ENCODE data around the gene SPTLC2.
A peak's percentile ranks its signal among the peaks of the same experiment; 100 is the strongest.
"Not testable (repeated sequence)": the region's sequence is repeated elsewhere in the genome, so short reads cannot be mapped to it uniquely, and the experiment has no call there.

The SPTLC2 gene, protein sequence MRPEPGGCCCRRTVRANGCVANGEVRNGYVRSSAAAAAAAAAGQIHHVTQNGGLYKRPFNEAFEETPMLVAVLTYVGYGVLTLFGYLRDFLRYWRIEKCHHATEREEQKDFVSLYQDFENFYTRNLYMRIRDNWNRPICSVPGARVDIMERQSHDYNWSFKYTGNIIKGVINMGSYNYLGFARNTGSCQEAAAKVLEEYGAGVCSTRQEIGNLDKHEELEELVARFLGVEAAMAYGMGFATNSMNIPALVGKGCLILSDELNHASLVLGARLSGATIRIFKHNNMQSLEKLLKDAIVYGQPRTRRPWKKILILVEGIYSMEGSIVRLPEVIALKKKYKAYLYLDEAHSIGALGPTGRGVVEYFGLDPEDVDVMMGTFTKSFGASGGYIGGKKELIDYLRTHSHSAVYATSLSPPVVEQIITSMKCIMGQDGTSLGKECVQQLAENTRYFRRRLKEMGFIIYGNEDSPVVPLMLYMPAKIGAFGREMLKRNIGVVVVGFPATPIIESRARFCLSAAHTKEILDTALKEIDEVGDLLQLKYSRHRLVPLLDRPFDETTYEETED

GRCh38 chr14:77616454-77617229 is at the start of gene SPTLC2:
Gene SPTLC2, minus strand, starts transcription at chr14:77616637. Its CDS starts 58 bp downstream, at chr14:77616579.
- DNase-seq, result peak; percentile 99

- no peak for DNase-seq
Measured at GRCh38 chr14:77663293-77663692, 46.9 kb upstream of the SPTLC2 start.

- not testable (repeated sequence) for DNase-seq
Measured at GRCh38 chr14:77661562-77661961, 45.1 kb upstream of the SPTLC2 start.

- DNase-seq, result peak; percentile 69
Measured at GRCh38 chr14:77660754-77661153, 44.3 kb upstream of the SPTLC2 start.

- DNase-seq, result no peak
Measured at GRCh38 chr14:77659831-77660230, 43.4 kb upstream of the SPTLC2 start.

GRCh38 chr14:77657280-77657679 is 40.8 kb upstream of the SPTLC2 start:
- no peak for DNase-seq

DNA sequence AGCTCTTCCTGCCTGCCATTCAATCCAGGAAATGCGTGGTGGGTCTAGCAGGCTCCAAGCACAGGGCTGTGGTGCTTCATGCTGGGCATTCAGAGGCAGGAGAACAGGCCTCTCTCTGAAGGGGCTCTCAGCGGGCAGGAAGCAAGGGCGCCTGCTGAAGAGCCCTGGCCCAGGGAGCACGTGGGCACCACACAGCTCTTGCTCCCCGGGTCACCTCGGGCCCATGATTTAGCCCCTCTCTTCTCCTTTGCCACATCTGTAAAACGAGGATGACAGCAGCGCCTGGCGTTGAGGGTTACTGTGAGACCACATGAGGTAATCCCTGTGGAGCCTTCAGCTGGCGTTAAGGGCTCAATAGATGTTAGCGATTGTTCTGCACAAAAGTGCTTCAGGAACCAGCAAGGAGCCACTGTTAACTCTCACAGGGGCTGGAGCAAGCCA is 37.6 kb upstream of the SPTLC2 start:
- no peak for DNase-seq

DNA sequence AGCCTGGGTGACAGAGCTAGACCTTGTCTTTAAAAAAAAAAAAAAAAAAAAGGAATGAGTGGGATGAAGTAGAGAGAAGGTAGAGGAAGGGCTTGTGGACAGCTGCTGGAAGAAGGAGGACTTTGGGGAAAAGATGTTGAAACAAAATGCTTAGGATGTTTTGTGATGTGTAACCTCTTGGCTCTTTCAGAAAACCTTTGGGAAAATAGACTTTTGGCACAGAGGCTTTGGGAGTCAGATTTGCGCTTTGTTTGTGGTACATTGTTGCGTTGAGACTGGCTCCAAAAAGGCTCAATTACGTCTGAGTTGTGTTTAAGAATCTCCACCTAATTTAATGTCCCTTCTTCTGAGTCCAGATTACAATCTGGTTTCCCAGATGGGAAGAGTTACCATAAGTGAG is 32.9 kb upstream of the SPTLC2 start:
- no peak for DNase-seq

DNA sequence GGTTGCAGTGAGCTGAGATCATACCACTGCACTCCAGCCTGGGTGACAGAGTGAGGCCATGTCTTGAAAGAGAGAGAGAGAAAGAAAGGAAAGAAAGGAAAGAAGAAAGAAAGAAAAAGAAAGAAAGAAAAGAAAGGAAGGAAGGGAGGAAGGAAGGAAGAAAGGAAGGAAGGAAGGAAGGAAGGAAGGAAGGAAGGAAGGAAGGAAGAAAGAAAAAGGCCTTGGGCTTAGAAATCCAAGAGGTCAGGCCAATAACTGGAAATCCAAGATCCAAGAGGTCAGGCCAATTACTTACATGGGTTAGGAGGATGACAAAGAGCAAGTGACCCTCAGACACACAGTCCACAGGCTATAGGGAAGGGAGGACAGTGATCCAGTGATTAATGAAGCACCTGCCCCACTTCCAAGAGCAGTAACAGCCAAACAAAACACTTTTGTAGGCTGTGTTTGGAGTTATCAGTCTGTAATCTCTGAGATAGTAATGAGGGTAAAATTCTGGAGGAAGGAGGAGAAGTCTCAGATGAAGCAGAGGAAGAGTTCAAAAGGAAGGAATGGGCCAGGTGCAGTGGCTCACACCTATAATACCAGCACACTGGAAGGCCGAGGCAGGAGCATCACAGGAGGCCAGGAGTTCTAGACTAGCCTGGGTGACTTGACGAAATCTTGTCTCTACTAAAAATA is 32.2 kb upstream of the SPTLC2 start:
- DNase-seq, result no peak

- DNase-seq, result no peak
Measured at GRCh38 chr14:77647853-77648252, 31.4 kb upstream of the SPTLC2 start.

- DNase-seq, result no peak
Measured at GRCh38 chr14:77646907-77647306, 30.5 kb upstream of the SPTLC2 start.

GRCh38 chr14:77645520-77646230 is 29.2 kb upstream of the SPTLC2 start:
- no peak for DNase-seq

- DNase-seq, result no peak
Measured at GRCh38 chr14:77642407-77642806, 26.0 kb upstream of the SPTLC2 start.

GRCh38 chr14:77641534-77642341 is 25.3 kb upstream of the SPTLC2 start:
- DNase-seq, result no peak

DNA sequence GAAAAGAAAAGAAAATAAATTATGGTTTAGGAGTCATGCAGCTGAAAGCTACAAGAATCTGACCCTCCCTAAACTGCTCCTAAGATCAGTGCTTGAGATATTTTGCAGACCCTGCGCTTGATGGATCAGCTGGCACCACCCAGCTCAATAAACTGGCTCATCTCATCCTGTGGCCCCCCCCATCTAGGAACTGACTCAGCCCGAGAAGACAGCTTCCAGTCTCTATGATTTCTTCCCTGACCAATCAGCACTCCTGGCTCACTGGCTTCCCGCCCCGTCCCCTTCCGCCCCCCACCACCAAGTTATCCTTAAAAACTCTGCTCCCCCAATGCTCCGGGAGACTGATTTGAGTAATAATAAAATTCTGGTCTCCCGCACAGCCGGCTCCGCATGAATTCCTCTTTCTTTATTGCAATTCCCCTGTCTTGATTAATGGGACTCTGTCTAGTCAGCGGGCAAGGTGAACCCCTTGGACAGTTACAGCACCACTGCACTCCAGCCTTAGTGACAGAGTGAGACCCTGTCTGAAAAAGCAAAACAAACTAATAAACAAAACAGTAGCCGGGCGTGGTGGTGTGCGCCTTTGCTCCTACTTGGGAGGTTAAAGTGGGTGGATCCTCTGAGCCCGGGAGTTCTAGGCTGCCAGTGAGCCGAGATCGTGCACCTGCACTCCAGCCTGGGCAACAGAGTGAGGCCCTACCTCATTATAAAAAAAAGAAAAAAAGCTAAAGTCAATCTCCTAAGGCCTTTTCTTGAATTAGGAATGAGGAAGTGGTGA is 24.5 kb upstream of the SPTLC2 start:
- no peak for DNase-seq

DNA sequence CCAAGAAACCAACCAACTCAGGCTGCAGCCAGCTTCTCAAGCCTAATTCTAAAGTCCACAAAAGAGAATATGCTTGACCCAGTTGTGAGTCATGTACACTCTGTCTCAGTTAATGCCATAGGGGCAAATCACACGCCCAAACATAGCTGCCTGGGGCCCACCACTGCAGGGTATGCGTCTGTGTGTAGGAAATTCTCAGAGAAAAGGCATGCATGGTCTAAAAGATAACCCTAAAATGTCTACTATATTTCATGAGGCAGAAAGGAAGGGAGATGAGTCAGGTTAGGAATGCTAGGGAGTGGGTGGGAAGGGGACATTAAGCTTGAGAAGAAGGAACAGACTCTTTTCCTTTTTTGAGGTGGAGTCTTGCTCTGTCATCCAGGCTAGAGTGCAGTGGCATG is 22.3 kb upstream of the SPTLC2 start:
- no peak for DNase-seq

DNA sequence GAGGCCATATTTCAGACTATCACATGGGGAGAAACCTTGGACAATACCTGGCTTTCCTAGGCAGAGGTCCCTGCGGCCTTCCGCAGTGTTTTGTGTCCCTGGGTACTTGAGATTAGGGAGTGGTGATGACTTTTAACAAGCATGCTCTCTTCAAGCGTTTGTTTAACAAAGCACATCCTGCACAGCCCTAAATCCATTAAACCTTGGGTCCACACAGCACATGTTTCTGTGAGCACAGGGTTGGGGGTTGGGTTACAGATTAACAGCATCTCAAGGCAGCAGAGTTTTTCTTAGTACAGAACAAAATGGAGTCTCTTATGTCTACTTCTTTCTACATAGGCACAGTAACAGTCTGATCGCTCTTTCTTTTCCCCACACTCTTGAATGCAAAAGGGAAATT is 19.4 kb upstream of the SPTLC2 start:
- DNase-seq, result not testable (repeated sequence)

DNA sequence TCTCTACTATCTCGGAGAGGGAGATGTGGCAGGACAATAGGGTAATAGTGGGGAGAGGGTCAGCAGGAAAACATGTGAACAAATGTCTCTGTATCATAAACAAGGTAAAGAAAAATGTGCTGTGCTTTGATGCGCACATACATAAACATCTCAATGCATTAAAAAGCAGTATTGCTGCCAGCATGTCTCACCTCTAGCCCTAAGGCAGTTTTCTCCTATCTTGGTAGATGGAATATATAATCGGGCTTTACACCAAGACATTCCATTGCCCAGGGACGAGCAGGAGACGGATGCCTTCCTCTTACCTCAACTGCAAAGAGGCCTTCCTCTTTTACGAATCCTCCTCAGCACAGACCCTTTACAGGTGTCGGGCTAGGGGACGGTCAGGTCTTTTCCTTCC is 19.0 kb upstream of the SPTLC2 start:
- not testable (repeated sequence) for DNase-seq

DNA sequence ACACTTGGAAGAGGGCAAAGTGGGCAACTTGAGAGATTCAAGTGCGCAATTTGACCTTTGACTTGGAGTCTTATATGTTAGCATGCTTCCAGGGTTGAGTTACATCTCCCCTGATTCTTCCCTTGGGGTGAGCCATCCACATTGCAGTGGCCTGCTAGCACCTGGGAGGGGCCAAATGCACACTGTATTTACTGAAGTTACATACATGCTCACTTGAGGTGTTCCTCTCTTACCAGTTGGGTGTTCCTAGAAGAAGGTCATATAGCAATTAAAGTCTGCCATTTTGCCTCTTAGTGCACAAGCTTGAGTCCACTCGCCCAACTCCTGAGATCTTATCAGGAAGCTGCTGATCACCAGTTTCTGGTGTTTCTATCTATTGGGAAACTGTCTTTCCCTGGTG is 13.7 kb upstream of the SPTLC2 start:
- no peak for DNase-seq

GRCh38 chr14:77625360-77625759 is 8.9 kb upstream of the SPTLC2 start:
- DNase-seq, result no peak

DNA sequence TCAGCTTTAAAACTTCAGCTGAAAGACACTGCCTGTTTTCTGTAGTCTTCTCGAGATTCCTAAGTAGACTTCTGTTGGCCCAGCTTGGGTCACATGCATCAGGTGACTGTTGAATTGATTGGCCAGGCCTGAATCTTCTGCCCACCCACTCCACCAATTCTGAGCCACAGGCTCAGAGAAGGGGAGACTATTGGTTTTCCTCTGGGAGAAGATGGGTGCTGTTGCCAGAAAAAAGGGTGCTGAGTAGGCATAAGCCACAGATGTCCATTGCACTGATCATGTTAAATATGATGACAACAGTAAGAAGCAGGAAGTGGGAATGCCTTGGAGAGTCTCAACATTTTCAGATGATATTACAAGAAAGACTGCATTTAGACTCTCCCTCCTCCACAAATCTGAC is 6.8 kb upstream of the SPTLC2 start:
- no peak for DNase-seq
